Left ventricle myocardium inferior (tissue), 1 donor: ENCODE data around the gene C19orf81. TPM values are rescaled to one million over a fixed set of nuclear protein-coding genes. Genes with fewer than 3 reads are reported as not detected.

ENCODE experiments used
- DNase-seq: peaks from one replicate; pipeline ENCODE4 v3.0.0-alpha.2; 2020
- H3K27ac ChIP-seq: fragments of 200-600 bp; replicated peaks from 2 replicates; pipeline ENCODE4 v1.8.0; 2021
- H3K27me3 ChIP-seq: fragments of 200-600 bp; 2 replicates; pipeline ENCODE4 v1.8.0; 2021; ENCODE audit warnings: low read depth
- H3K36me3 ChIP-seq: fragments of 200-600 bp; 2 replicates; pipeline ENCODE4 v1.8.0; 2021
- H3K4me1 ChIP-seq: fragments of 200-600 bp; 2 replicates; pipeline ENCODE4 v1.8.0; 2021
- H3K4me3 ChIP-seq: fragments of 200-600 bp; 2 replicates; pipeline ENCODE4 v1.8.0; 2021; ENCODE audit warnings: mild to moderate bottlenecking, moderate library complexity
- H3K9me3 ChIP-seq: fragments of 200-600 bp; replicated peaks from 2 replicates; pipeline ENCODE4 v1.8.0; 2021
- intact Hi-C: fragments of 100-400 bp; cut with micrococcal nuclease; formaldehyde crosslinking; loops from one replicate; pipeline ENCODE4 v1.11.0; 2022
- total RNA-seq: library from RNA; stranded (reverse); fragmentation: NEBNext Ultra II Directional; extraction: Animal tissue kit (Norgen Biotek cat#: 25700); gene quantifications from one replicate; pipeline ENCODE4 v1.2.1, GENCODE V29; 2021
- TF ChIP-seq, protein P1 (sequence below): fragments of 200-600 bp; IDR thresholded peaks from 2 replicates; pipeline ENCODE4 v1.8.0; 2021; ENCODE audit warnings: antibody characterized with exemption, mild to moderate bottlenecking, borderline replicate concordance
- donor health status: DM: no; HTN: yes; CAD: no; lungs with severe emphysema.

Gene C19orf81
- total RNA-seq, 1 donor from 2014 or later = 3.6 TPM

DNA sequence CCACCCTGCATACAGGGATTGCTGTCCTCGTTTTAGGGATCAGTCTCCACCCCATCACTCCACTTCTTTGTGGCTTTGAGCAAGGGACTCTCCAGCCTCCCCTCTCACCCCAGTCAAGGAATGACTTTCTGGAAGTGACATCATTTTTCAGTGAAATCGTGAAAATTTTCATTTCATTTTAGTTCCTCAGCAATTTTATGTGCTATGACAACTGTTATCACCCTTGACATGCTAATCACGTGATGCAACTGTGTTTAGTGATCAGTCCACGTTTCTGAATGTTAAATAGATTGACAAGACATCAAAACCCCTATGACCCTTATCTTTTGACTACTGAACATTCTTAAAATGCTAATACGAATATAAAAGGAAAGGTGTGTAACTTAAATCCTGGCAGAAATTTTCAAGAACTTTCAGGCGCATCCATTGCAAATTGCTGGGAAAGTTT, 8.0 kb downstream of the C19orf81 start:
- no peaks in the 10 kb centered on the region for H3K36me3 ChIP-seq
- peaks cover 16% of the 10 kb centered on the region for H3K4me1 ChIP-seq
- no peak overlapping the region for H3K4me3 ChIP-seq
- no peaks in the 10 kb centered on the region for H3K9me3 ChIP-seq
- H3K27ac ChIP-seq = no peak overlapping the region
- TF ChIP-seq, protein P1, sequence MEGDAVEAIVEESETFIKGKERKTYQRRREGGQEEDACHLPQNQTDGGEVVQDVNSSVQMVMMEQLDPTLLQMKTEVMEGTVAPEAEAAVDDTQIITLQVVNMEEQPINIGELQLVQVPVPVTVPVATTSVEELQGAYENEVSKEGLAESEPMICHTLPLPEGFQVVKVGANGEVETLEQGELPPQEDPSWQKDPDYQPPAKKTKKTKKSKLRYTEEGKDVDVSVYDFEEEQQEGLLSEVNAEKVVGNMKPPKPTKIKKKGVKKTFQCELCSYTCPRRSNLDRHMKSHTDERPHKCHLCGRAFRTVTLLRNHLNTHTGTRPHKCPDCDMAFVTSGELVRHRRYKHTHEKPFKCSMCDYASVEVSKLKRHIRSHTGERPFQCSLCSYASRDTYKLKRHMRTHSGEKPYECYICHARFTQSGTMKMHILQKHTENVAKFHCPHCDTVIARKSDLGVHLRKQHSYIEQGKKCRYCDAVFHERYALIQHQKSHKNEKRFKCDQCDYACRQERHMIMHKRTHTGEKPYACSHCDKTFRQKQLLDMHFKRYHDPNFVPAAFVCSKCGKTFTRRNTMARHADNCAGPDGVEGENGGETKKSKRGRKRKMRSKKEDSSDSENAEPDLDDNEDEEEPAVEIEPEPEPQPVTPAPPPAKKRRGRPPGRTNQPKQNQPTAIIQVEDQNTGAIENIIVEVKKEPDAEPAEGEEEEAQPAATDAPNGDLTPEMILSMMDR = no peak
- peaks cover 98% of the 10 kb centered on the region for H3K27me3 ChIP-seq
- DNase-seq = no peak
- intact Hi-C loops = no loop called here

DNA sequence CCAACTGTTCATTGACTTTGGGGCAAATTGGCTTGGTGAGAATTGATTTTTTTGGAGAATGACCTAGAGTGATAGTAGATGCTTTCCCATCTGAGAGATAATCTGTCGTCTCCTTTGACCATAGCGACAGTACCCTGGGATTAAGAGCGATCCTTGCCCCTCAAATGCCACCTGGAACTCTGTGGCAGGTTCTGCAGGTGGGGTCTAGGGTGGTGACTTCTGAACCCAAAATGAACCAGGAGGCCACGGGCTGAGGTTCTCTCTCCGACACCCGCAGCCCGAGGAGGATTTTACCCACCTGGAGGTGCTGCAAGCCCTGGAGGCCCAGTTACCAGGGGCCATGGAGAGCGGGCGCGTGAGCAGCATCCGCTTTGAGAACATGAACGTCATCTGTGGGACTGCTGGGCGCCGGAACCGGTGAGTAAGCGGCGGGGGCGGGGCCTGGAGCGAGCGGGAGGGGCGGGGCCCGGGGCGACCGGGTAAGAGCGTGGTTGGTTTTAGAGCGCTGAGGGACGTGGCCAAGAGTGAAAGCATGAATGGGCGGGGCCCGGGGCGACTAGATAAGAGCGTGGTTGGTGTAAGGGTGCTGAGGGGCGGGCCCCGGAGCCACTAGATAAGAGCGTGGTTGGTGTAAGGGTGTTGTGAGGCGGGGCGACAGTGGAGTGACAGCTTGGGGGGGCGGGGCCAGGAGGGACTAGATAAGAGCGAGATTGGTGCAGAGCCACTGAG, 8.6 kb downstream of the C19orf81 start:
- H3K27ac ChIP-seq = no peak overlapping the region
- H3K27me3 ChIP-seq = peaks cover 98% of the 10 kb centered on the region
- H3K4me3 ChIP-seq = peak overlapping the region; percentile 56

DNA sequence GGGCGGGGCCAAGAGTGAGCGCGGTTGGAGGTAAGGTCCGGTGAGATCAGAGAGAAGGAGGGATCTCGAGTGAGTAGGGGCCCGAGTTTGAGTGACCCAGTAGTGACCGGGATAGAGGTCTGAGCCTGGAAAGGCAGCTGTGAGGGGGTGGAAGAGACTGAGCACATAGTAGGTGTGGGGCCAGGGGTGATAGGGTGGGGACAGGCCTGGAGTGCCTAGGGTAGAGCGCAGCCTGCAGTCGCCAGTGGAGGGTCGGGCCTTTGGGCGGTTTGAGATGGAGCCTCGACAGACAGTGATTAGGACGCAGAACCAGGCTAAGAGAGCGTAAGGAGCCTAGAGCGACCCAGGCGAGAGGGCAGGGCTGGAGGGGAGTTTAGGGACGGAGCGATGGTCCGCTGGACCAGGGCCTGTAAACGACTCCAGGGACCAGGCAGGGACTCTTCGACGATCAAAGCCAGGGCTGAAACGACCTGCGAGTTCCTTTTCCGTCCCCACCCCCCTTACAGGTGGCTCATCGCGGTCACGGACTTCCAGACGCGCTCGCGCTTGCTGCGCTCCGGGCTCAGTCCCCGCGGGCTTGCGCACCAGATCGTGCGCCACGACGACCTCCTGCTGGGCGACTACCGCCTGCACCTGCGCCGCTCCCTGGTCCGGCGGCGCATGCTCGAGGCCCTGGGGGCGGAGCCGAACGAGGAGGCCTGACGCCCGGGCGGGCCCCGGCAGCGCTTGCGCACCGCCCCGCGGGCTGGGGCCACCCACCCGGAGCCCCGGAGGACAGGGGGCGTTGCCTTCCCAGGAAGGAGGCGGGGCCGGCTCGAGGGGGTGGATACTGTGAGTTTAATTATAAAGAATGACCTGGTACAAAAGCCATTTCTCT, 9.4 kb downstream of the C19orf81 start:
- peak overlapping the region; percentile 30 for H3K27ac ChIP-seq

More for the DNA sequence above, 8.6 kb downstream of the C19orf81 start:
- DNase-seq = peak; percentile 83
- TF ChIP-seq, protein P1 = no peak
- intact Hi-C loops = no loop called here
- Histone ChIP-seq H3K36me3 (no peaks in the 10 kb centered on the region), H3K9me3 (no peaks in the 10 kb centered on the region), H3K4me1 (peaks cover 16% of the 10 kb centered on the region)

DNA sequence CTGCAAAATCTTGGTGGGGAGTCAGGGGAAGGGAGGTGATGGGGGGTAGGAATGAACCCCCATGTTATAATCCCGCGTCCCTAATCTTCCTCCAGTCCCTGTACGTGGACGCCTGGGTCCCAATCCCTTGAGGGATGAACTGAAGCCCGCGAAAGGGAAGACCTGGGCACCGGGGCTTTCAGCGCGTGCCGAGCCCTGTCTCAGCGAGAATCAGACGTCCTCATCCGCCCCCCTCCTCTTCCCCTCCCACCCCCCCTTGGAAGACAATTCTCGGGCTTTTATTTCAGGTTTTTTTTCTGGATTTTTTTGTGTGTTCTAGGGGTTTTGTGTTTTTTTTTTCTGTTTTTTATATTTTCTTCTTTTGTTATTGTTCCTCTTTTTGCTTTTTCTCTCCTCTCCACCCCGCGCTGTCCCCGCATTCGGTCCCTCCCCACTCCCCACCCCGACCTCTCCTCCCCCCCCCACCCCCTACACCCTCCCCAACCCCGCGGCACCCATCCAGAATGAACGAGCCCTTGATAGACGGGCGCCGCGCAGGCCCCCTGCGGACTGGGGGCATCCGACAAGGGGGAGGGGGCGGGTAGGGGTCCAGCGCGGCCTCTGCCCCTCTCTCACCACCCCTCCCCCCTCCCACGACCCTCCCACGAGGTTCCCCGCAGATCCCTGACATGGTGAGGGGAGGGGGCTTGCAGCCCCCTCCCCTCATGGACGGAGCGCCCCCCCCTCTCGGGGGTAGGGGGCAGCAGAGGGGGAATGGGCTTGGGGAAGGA, 10.3 kb downstream of the C19orf81 start:
- no peak for DNase-seq
- intact Hi-C loops = no loop called here
- Histone ChIP-seq H3K4me1 (peaks cover 16% of the 10 kb centered on the region), H3K36me3 (no peaks in the 10 kb centered on the region), H3K27me3 (peaks cover 100% of the 10 kb centered on the region), H3K27ac (no peak overlapping the region), H3K4me3 (peak overlapping the region; percentile 56), H3K9me3 (no peaks in the 10 kb centered on the region)
- TF ChIP-seq, protein P1 = no peak

More for the DNA sequence above, 9.4 kb downstream of the C19orf81 start:
- Histone ChIP-seq H3K4me1 (peaks cover 16% of the 10 kb centered on the region), H3K9me3 (no peaks in the 10 kb centered on the region), H3K36me3 (no peaks in the 10 kb centered on the region), H3K4me3 (peak overlapping the region; percentile 56), H3K27me3 (peaks cover 100% of the 10 kb centered on the region)
- TF ChIP-seq, protein P1 = no peak
- DNase-seq = peak; percentile 51
- intact Hi-C loops = no loop called here

DNA sequence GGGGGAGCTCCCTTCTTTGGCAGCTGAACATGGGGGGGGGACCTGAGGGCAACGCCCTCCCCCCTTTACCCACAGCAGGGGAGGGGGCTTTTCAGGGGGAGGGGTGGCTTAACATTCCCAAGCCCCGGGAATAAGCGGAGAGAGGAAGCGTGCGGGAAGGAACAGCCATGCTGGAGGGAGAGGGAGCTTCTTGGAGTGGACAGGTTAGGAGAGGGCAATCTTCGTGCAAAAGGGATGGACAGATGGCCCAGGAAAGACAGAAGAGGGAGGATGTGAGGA, 10.8 kb downstream of the C19orf81 start:
- H3K27ac ChIP-seq = no peak overlapping the region
- peaks cover 100% of the 10 kb centered on the region for H3K27me3 ChIP-seq
- TF ChIP-seq, protein P1 = no peak
- no peak for DNase-seq
- H3K9me3 ChIP-seq = no peaks in the 10 kb centered on the region
- H3K4me1 ChIP-seq = peaks cover 16% of the 10 kb centered on the region
- no peaks in the 10 kb centered on the region for H3K36me3 ChIP-seq
- intact Hi-C loops = no loop called here
- no peak overlapping the region for H3K4me3 ChIP-seq
